ENCODE measurements around the gene PTPRD.

DNA sequence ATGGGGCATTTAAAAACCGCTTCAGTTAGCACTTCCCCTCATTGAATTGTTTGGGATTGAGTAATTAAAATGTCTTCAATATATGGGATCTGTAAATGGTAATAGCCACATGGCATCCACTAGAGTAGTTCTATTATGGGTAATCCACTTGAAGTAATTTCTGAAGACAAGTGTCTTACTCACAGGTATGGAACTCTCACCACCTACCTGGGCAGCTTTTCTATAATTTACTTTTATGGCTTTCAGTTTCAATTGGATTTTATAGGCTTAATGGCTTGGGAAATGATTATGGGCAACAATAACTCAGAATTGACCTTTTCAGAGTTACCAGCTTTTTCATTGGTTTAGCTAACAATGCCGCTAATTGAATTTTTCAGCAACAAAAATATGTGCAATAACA is 597.9 kb downstream of the PTPRD start:
- TF ChIP-seq, protein P1, sequence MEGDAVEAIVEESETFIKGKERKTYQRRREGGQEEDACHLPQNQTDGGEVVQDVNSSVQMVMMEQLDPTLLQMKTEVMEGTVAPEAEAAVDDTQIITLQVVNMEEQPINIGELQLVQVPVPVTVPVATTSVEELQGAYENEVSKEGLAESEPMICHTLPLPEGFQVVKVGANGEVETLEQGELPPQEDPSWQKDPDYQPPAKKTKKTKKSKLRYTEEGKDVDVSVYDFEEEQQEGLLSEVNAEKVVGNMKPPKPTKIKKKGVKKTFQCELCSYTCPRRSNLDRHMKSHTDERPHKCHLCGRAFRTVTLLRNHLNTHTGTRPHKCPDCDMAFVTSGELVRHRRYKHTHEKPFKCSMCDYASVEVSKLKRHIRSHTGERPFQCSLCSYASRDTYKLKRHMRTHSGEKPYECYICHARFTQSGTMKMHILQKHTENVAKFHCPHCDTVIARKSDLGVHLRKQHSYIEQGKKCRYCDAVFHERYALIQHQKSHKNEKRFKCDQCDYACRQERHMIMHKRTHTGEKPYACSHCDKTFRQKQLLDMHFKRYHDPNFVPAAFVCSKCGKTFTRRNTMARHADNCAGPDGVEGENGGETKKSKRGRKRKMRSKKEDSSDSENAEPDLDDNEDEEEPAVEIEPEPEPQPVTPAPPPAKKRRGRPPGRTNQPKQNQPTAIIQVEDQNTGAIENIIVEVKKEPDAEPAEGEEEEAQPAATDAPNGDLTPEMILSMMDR (conservative IDR thresholded peaks at IDR 0.05; ENCODE audit: low read length): no peak
- TF ChIP-seq EZH2phosphoT487 (IDR thresholded peaks at IDR 0.05; ENCODE audit: borderline replicate concordance, low read depth, low read length): no peak

Data from OCI-LY7 (cell line).